B cell (primary cell): ENCODE results near the gene RIPK1. TPM values are rescaled to one million over a fixed set of nuclear protein-coding genes. Genes with fewer than 3 reads are reported as not detected.

Source experiments
- ATAC-seq: fragments of 200-7000 bp; cut with Tn5 transposase; one replicate; pipeline ENCODE4 v1.10.0; 2021; ENCODE audit warnings: low read depth, mild to moderate bottlenecking, moderate number of reproducible peaks, moderate library complexity
- CTCF ChIA-PET: fragments of 350-600 bp; sonication (Branson Sonifier 250); formaldehyde crosslinking; loops from one replicate; lab custom pipeline; 2021; ENCODE audit warnings: antibody characterized with exemption, inconsistent platforms; lab: Charles Lee
- POLR2A ChIA-PET: fragments of 350-600 bp; sonication (Branson Sonifier 250); formaldehyde crosslinking; loops from one replicate; lab custom pipeline; 2021; ENCODE audit warnings: antibody characterized with exemption; lab: Charles Lee
- DNase-seq: peaks from one replicate; pipeline ENCODE4 v3.0.0; 2013
- H2AFZ ChIP-seq: 2 replicates; pipeline ENCODE4 v1.6.1; 2012; ENCODE audit warnings: mild to moderate bottlenecking, low read depth, low read length; ENCODE audit not compliant: insufficient read depth, poor library complexity, severe bottlenecking
- H3K27ac ChIP-seq, 2 donors: 1 replicate in 1 of 2; 2 replicates in 1 of 2; pipeline ENCODE4 v1.5.1; 2012 to 2013; ENCODE audit warnings: low read length in 2 of 2, mild to moderate bottlenecking in 2 of 2, moderate library complexity in 1 of 2
- H3K27me3 ChIP-seq, 4 experiments: fragments of 200-600 bp in 1 of 4; sonication (generic) in 1 of 4; replicated peaks in 1 of 4; 1 replicate in 2 of 4; 2 replicates in 2 of 4; pipeline versions ENCODE4 v1.6.1 to v1.7.0; 2013 to 2016; ENCODE audit warnings: low read length in 3 of 4, mild to moderate bottlenecking in 2 of 4, mixed read lengths in 1 of 4, moderate library complexity in 1 of 4; ENCODE audit not compliant: insufficient read depth in 4 of 4, control insufficient read depth in 3 of 4; ENCODE audit errors: control extremely low read depth in 1 of 4
- H3K36me3 ChIP-seq, 2 experiments: replicated peaks in 1 of 2; 1 replicate in 1 of 2; 2 replicates in 1 of 2; pipeline versions ENCODE4 v1.6.1 to v1.7.1; 2013; ENCODE audit warnings: low read length in 1 of 2; ENCODE audit not compliant: insufficient read depth in 2 of 2, control insufficient read depth in 1 of 2; ENCODE audit errors: control extremely low read depth in 1 of 2, extremely low read depth in 1 of 2
- H3K4me1 ChIP-seq, 2 donors: fragments of 200-600 bp in 1 of 2; sonication (generic) in 1 of 2; 1 replicate in 1 of 2; 2 replicates in 1 of 2; pipeline versions ENCODE4 v1.5.1 to v1.6.1; 2013 to 2017; ENCODE audit warnings: low read length in 2 of 2; ENCODE audit not compliant: control insufficient read depth in 2 of 2, insufficient read depth in 2 of 2
- H3K4me2 ChIP-seq: replicated peaks from 2 replicates; pipeline ENCODE3; 2012; ENCODE audit warnings: mild to moderate bottlenecking, low read depth, low read length; ENCODE audit not compliant: poor library complexity, severe bottlenecking
- H3K4me3 ChIP-seq, 5 experiments: fragments of 200-600 bp in 1 of 5; sonication (generic) in 1 of 5; 1 replicate in 3 of 5; 2 replicates in 2 of 5; pipeline versions ENCODE4 v1.5.1 to v1.7.0; 2011 to 2016; ENCODE audit warnings: low read length in 4 of 5, mild to moderate bottlenecking in 4 of 5, low read depth in 2 of 5, control low read depth in 1 of 5, moderate library complexity in 1 of 5; ENCODE audit not compliant: insufficient read depth in 1 of 5; ENCODE audit errors: control extremely low read depth in 1 of 5, extremely low read depth in 1 of 5
- H3K79me2 ChIP-seq: fragments of 200-600 bp; sonication (generic); one replicate; pipeline ENCODE4 v1.6.0; 2016; ENCODE audit warnings: low read length; ENCODE audit not compliant: control insufficient read depth, insufficient read depth
- H3K9ac ChIP-seq: fragments of 200-600 bp; sonication (generic); 2 replicates; pipeline ENCODE4 v1.6.1; 2017; ENCODE audit warnings: mild to moderate bottlenecking, low read length, moderate library complexity
- H3K9me3 ChIP-seq, 3 donors: one replicate each; pipeline versions ENCODE4 v1.6.1 to v1.7.1; 2013; ENCODE audit warnings: low read length in 2 of 3; ENCODE audit not compliant: control insufficient read depth in 2 of 3, insufficient read depth in 1 of 3; ENCODE audit errors: control extremely low read depth in 1 of 3
- H4K20me1 ChIP-seq: 2 replicates; pipeline ENCODE4 v1.6.0; 2012; ENCODE audit warnings: mild to moderate bottlenecking, low read length; ENCODE audit not compliant: insufficient read depth, control insufficient read depth, poor library complexity, severe bottlenecking
- H3K27ac Mint-ChIP-seq: one replicate; pipeline ENCODE4 v1.8.0; 2021; ENCODE audit warnings: mixed read lengths
- H3K27me3 Mint-ChIP-seq: one replicate; pipeline ENCODE4 v1.8.0; 2021; ENCODE audit warnings: mixed read lengths
- H3K4me1 Mint-ChIP-seq: one replicate; pipeline ENCODE4 v1.8.0; 2021; ENCODE audit warnings: mixed read lengths
- H3K4me3 Mint-ChIP-seq: one replicate; pipeline ENCODE4 v1.8.0; 2021; ENCODE audit warnings: mixed read lengths
- H3K9me3 Mint-ChIP-seq: one replicate; pipeline ENCODE4 v1.8.0; 2022; ENCODE audit warnings: mixed read lengths; ENCODE audit not compliant: insufficient read depth
- EZH2 ChIP-seq: IDR thresholded peaks from 2 replicates; pipeline ENCODE4 v1.6.1; 2012; ENCODE audit warnings: borderline replicate concordance, low read depth, mild to moderate bottlenecking, moderate library complexity, low read length; ENCODE audit not compliant: insufficient read depth, poor library complexity, severe bottlenecking
- WGBS: methylation state at CpG from one replicate; pipeline ENCODE4 v1.1.5; 2013; ENCODE audit warnings: missing lambda C conversion rate; ENCODE audit not compliant: insufficient coverage; 5-methylcytosine and 5-hydroxymethylcytosine counted together
- intact Hi-C: fragments of 100-400 bp; cut with micrococcal nuclease; formaldehyde crosslinking; loops from one replicate; pipeline ENCODE4 v1.10.0; 2022
- polyA plus RNA-seq: library from polyadenylated mRNA; depleted of rRNA; stranded (reverse); fragments of >200 nt; gene quantifications from 2 replicates; pipeline ENCODE4 v1.2.3, GENCODE V29; 2012
- total RNA-seq, 2 donors: library from RNA; stranded (reverse); fragments of 120-200 nt in 1 of 2; gene quantifications; 1 replicate in 1 of 2; 2 replicates in 1 of 2; pipeline versions ENCODE4 v1.2.3 to v1.2.4, GENCODE V29; 2013 to 2022
- TF ChIP-seq, protein P1 (sequence below): fragments of 200-600 bp; IDR thresholded peaks from one replicate; pipeline ENCODE4 v1.8.0; 2022; ENCODE audit warnings: antibody characterized with exemption, mild to moderate bottlenecking

RIPK1 gene
- total and polyA plus RNA-seq, 2 donors (not counting 1 experiment from before 2014, with no cell fraction given) = 7.3 to 26.2 TPM

DNA sequence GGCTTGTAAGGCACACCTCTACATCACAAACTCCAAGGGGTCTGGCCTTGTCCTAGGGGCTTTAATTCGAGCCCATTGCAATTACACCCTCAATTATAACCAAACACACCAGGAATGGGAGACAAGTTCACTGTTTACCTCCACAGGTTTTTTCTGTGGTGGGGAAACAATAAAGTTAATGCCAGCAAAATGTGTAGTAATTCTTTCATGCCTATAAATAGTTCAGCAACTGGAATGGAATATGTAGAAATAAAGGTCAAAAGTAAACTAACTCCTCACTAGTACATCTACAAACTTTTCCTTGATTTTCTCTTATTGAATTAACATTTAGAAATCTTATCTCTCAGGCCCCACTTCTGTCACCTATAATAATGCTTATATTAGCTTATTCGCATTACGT, 27.1 kb upstream of the RIPK1 start:
- CTCF ChIA-PET = no interaction called here

GRCh38 chr6:3041606-3042005, 26.7 kb upstream of the RIPK1 start:
- DNase-seq = no peak
- Mint-ChIP-seq H3K4me3 (no peak overlapping the region), H3K27ac (no peak overlapping the region), H3K9me3 (no peaks in the 10 kb centered on the region), H3K4me1 (no peaks in the 10 kb centered on the region), H3K27me3 (peaks cover 4% of the 10 kb centered on the region)
- no peak overlapping the region for H3K9ac ChIP-seq
- no peaks in the 10 kb centered on the region for H4K20me1 ChIP-seq
- ChIA-PET CTCF (no interaction called here), POLR2A (no interaction called here)
- 100% methylated on average over 1 of the region's 2 CpGs for WGBS
- intact Hi-C loops = no loop called here
- ATAC-seq = no peak
- H3K4me2 ChIP-seq = no peak overlapping the region
- H3K27ac ChIP-seq = no peak overlapping the region
- no peak overlapping the region for H2AFZ ChIP-seq
- H3K4me3 ChIP-seq = no peak overlapping the region
- H3K27me3 ChIP-seq = no peaks in the 10 kb centered on the region
- TF ChIP-seq EZH2 = no peak
- TF ChIP-seq, protein P1, sequence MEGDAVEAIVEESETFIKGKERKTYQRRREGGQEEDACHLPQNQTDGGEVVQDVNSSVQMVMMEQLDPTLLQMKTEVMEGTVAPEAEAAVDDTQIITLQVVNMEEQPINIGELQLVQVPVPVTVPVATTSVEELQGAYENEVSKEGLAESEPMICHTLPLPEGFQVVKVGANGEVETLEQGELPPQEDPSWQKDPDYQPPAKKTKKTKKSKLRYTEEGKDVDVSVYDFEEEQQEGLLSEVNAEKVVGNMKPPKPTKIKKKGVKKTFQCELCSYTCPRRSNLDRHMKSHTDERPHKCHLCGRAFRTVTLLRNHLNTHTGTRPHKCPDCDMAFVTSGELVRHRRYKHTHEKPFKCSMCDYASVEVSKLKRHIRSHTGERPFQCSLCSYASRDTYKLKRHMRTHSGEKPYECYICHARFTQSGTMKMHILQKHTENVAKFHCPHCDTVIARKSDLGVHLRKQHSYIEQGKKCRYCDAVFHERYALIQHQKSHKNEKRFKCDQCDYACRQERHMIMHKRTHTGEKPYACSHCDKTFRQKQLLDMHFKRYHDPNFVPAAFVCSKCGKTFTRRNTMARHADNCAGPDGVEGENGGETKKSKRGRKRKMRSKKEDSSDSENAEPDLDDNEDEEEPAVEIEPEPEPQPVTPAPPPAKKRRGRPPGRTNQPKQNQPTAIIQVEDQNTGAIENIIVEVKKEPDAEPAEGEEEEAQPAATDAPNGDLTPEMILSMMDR = no peak
- H3K79me2 ChIP-seq = no peaks in the 10 kb centered on the region
- H3K9me3 ChIP-seq = no peaks in the 10 kb centered on the region
- H3K36me3 ChIP-seq = no peaks in the 10 kb centered on the region
- H3K4me1 ChIP-seq = no peaks in the 10 kb centered on the region

More for the DNA sequence above, 27.1 kb upstream of the RIPK1 start:
- H3K36me3 ChIP-seq = no peaks in the 10 kb centered on the region
- no peaks in the 10 kb centered on the region for H3K4me1 Mint-ChIP-seq
- H4K20me1 ChIP-seq = no peaks in the 10 kb centered on the region
- peaks cover 7% of the 10 kb centered on the region for H3K27me3 Mint-ChIP-seq
- no peaks in the 10 kb centered on the region for H3K9me3 Mint-ChIP-seq
- H3K27ac Mint-ChIP-seq = no peak overlapping the region
- no peaks in the 10 kb centered on the region for H3K9me3 ChIP-seq
- H3K4me3 Mint-ChIP-seq = no peak overlapping the region
- intact Hi-C loops = no loop called here
- WGBS = no CpG with 5 or more reads among the region's 3 CpGs
- H3K27ac ChIP-seq = no peak overlapping the region
- H3K9ac ChIP-seq = no peak overlapping the region
- POLR2A ChIA-PET = no interaction called here
- H3K27me3 ChIP-seq = no peaks in the 10 kb centered on the region
- DNase-seq (no peak), ATAC-seq (no peak)
- H3K4me2 ChIP-seq = no peak overlapping the region
- H3K4me3 ChIP-seq = no peak overlapping the region
- H3K79me2 ChIP-seq = no peaks in the 10 kb centered on the region
- H3K4me1 ChIP-seq = no peaks in the 10 kb centered on the region
- TF ChIP-seq EZH2 = no peak
- TF ChIP-seq, protein P1 = no peak
- H2AFZ ChIP-seq = no peak overlapping the region
